KG1 (cell line): ENCODE results near the gene PAFAH1B2.

ENCODE experiments used
- DNase-seq: peaks from one replicate; lab custom pipeline; 2025; lab: John Stamatoyannopoulos, UW

Gene PAFAH1B2

GRCh38 chr11:117188620-117189081, 44.6 kb downstream of the PAFAH1B2 start:
- no peak for DNase-seq

- DNase-seq = no peak
These were observed 45.3 kb downstream of the PAFAH1B2 start for GRCh38 chr11:117189191-117189940.

GRCh38 chr11:117189941-117190544, 46.0 kb downstream of the PAFAH1B2 start:
- no peak for DNase-seq

- DNase-seq = no peak
These were observed 47.8 kb downstream of the PAFAH1B2 start for GRCh38 chr11:117191680-117192400.

- no peak for DNase-seq
These were observed 48.4 kb downstream of the PAFAH1B2 start for GRCh38 chr11:117192401-117192875.

GRCh38 chr11:117193130-117194020, 49.3 kb downstream of the PAFAH1B2 start:
- DNase-seq = no peak

GRCh38 chr11:117194267-117194666, 50.2 kb downstream of the PAFAH1B2 start:
- DNase-seq = no peak

GRCh38 chr11:117195258-117195657, 51.2 kb downstream of the PAFAH1B2 start:
- no peak for DNase-seq

- DNase-seq = no peak
These were observed 51.7 kb downstream of the PAFAH1B2 start for GRCh38 chr11:117195761-117196160.

- no peak for DNase-seq
These were observed 52.9 kb downstream of the PAFAH1B2 start for GRCh38 chr11:117197006-117197405.

- no peak for DNase-seq
These were observed 53.7 kb downstream of the PAFAH1B2 start for GRCh38 chr11:117197516-117198456.

- no peak for DNase-seq
These were observed 54.5 kb downstream of the PAFAH1B2 start for GRCh38 chr11:117198613-117199012.

- no peak for DNase-seq
These were observed 55.2 kb downstream of the PAFAH1B2 start, which contains the start of gene TAGLN for GRCh38 chr11:117199053-117199915. TSS of gene TAGLN (plus strand) at chr11:117199370. CDS start at chr11:117203014, 3,644 bp downstream.

- no peak for DNase-seq
These were observed 56.1 kb downstream of the PAFAH1B2 start for GRCh38 chr11:117199916-117200812.

GRCh38 chr11:117200813-117201657, 56.9 kb downstream of the PAFAH1B2 start:
- DNase-seq = no peak

GRCh38 chr11:117201658-117202305, 57.7 kb downstream of the PAFAH1B2 start:
- DNase-seq = no peak
